Inflammatory macrophage treated with lipopolysaccharide for 1 hour (primary cell): ENCODE measurements around the gene HLA-DRA.

Experiments used
- DNase-seq, 2 donors: peaks; one replicate each; pipeline ENCODE4 v3.0.0-alpha.2; 2020 to 2022

HLA-DRA gene

GRCh38 chr6:32439602-32440214 lies at the start of gene HLA-DRA:
HLA-DRA (plus strand) TSS chr6:32439887; CDS start chr6:32439951, 64 bp downstream.
- DNase-seq = peak; percentile 94 to 100

GRCh38 chr6:32391505-32391904 lies 48.2 kb upstream of the HLA-DRA start:
- no peak for DNase-seq

- DNase-seq = peak; percentile 29 to 56
Observed at GRCh38 chr6:32393665-32394420, 45.8 kb upstream of the HLA-DRA start.

GRCh38 chr6:32396028-32396427 lies 43.7 kb upstream of the HLA-DRA start:
- DNase-seq = no peak

GRCh38 chr6:32397252-32397920 lies 42.3 kb upstream of the HLA-DRA start:
- no peak for DNase-seq

GRCh38 chr6:32401284-32401963 lies 38.3 kb upstream of the HLA-DRA start:
- DNase-seq = no peak

GRCh38 chr6:32402812-32403211 lies 36.9 kb upstream of the HLA-DRA start:
- DNase-seq = no peak

- no peak for DNase-seq
Observed at GRCh38 chr6:32405656-32406055, 34.0 kb upstream of the HLA-DRA start.

- DNase-seq = no peak
Observed at GRCh38 chr6:32406197-32406596, 33.5 kb upstream of the HLA-DRA start.

GRCh38 chr6:32406857-32407256 lies 32.8 kb upstream of the HLA-DRA start, which contains the start of gene BTNL2:
BTNL2 (minus strand) TSS chr6:32407181; CDS start chr6:32407123, 58 bp downstream.
- no peak for DNase-seq

- DNase-seq = no peak
Observed at GRCh38 chr6:32410906-32411305, 28.8 kb upstream of the HLA-DRA start.

- no peak for DNase-seq
Observed at GRCh38 chr6:32411566-32412327, 27.9 kb upstream of the HLA-DRA start.

- peak; percentile 52 to 82 for DNase-seq
Observed at GRCh38 chr6:32413427-32414047, 26.1 kb upstream of the HLA-DRA start.

- peak; percentile 63 to 95 for DNase-seq
Observed at GRCh38 chr6:32415521-32416019, 24.1 kb upstream of the HLA-DRA start.

- DNase-seq = no peak
Observed at GRCh38 chr6:32416036-32416435, 23.7 kb upstream of the HLA-DRA start.

GRCh38 chr6:32424589-32425300 lies 14.9 kb upstream of the HLA-DRA start:
- DNase-seq = peak; percentile 47 to 62

GRCh38 chr6:32426338-32426737 lies 13.3 kb upstream of the HLA-DRA start:
- DNase-seq = no peak

GRCh38 chr6:32427218-32427617 lies 12.5 kb upstream of the HLA-DRA start:
- no peak for DNase-seq

GRCh38 chr6:32427934-32428474 lies 11.7 kb upstream of the HLA-DRA start:
- DNase-seq = no peak

GRCh38 chr6:32430179-32430578 lies 9.5 kb upstream of the HLA-DRA start:
- DNase-seq = no peak

GRCh38 chr6:32431142-32431541 lies 8.5 kb upstream of the HLA-DRA start:
- no peak for DNase-seq
